Measurements from ENCODE around the gene TMIE. TPM values are rescaled to one million over a fixed set of nuclear protein-coding genes. Genes with fewer than 3 reads are reported as not detected.

TMIE gene
- total and polyA plus RNA-seq, 2 donors (not counting 1 experiment from before 2014, with no cell fraction given): 0.27 to 2.0 TPM

DNA sequence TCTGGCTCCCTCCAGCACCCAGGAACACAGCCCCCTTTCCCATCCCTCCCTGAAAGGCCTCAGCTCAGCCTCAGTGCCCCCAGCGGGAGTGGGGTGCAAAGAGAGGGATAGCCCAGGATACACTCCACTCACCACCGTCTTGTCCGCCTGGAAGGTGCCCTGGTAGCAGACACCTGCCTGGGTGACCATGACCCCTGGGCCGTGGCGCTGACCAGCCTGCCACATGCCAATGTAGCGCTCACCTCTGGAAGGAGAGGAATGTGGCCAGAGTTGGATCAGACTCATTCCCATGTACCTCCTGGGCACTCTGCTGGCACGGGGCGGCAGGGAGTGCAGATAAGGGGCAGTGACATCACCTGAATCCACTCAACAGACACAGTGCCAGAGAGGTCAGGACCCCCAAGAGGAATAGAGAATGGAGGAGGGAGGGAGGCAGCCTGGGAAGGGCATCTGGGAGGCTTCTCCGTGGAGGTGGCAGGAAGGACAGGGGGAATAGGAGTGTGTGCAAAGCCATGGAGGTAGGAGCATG lies 20.8 kb upstream of the TMIE start:
- no peak overlapping the region for H3K27ac ChIP-seq (ENCODE audit: insufficient read depth, low read length)
- H3K9me3 ChIP-seq (ENCODE audit: control insufficient read depth, insufficient read depth, low read depth, low read length): no peaks in the 10 kb centered on the region
- H3K36me3 ChIP-seq (ENCODE audit: control insufficient read depth, insufficient read depth, low read length): no peaks in the 10 kb centered on the region
- no peak overlapping the region for H2AFZ ChIP-seq (ENCODE audit: low read length)
- no peak overlapping the region for H3K4me2 ChIP-seq (ENCODE audit: extremely low read depth, insufficient read depth, low read length)
- no peak overlapping the region for H3K9ac ChIP-seq (ENCODE audit: insufficient read depth, low read length)
- H3K27me3 ChIP-seq (ENCODE audit: control insufficient read depth, insufficient read depth, low read length): no peaks in the 10 kb centered on the region
- TF ChIP-seq EZH2 (IDR thresholded peaks at IDR 0.05; ENCODE audit: low read length, missing control alignments): no peak
- TF ChIP-seq, protein P1, sequence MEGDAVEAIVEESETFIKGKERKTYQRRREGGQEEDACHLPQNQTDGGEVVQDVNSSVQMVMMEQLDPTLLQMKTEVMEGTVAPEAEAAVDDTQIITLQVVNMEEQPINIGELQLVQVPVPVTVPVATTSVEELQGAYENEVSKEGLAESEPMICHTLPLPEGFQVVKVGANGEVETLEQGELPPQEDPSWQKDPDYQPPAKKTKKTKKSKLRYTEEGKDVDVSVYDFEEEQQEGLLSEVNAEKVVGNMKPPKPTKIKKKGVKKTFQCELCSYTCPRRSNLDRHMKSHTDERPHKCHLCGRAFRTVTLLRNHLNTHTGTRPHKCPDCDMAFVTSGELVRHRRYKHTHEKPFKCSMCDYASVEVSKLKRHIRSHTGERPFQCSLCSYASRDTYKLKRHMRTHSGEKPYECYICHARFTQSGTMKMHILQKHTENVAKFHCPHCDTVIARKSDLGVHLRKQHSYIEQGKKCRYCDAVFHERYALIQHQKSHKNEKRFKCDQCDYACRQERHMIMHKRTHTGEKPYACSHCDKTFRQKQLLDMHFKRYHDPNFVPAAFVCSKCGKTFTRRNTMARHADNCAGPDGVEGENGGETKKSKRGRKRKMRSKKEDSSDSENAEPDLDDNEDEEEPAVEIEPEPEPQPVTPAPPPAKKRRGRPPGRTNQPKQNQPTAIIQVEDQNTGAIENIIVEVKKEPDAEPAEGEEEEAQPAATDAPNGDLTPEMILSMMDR (conservative IDR thresholded peaks at IDR 0.05 in 1 of 2, IDR thresholded peaks at IDR 0.05 in 1 of 2; ENCODE audit: low read depth in 1 of 2, low read length in 2 of 2): no peak
- H3K79me2 ChIP-seq (ENCODE audit: control insufficient read depth, insufficient read depth, low read length): no peaks in the 10 kb centered on the region
- DNase-seq (ENCODE audit: low read depth in 2 of 2): no peak
- H3K4me3 ChIP-seq (replicated peaks in 1 of 4; ENCODE audit: control extremely low read depth in 1 of 4, insufficient read depth in 1 of 4, low read depth in 3 of 4, low read length in 4 of 4): no peak overlapping the region
- no peaks in the 10 kb centered on the region for H4K20me1 ChIP-seq (ENCODE audit: control insufficient read depth, extremely low read depth, insufficient read depth, low read length)
- H3K4me1 ChIP-seq (ENCODE audit: control insufficient read depth, extremely low read depth, insufficient read depth, low read length): peaks cover 4% of the 10 kb centered on the region

DNA sequence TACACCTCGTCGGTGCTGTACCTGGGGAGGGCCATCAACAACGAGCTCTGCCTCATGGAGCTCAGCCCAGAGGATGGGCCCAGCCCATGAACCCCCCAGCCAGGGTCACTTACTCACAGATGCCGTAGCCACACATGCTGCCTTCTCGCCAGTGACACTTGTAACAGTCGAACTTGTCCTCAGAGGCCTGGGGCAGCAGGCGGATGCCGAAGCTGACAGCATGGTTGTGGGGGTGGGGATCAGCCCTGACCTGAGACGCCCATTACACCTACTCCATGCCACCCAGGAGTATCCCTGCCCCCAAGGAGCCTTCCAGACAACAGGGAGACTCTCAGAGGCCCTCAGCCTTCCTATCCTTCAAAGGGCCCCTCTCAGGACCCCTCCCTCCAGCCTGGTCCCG lies 19.8 kb upstream of the TMIE start:
- no peak overlapping the region for H3K4me2 ChIP-seq (ENCODE audit: extremely low read depth, insufficient read depth, low read length)
- no peaks in the 10 kb centered on the region for H3K27me3 ChIP-seq (ENCODE audit: control insufficient read depth, insufficient read depth, low read length)
- H3K79me2 ChIP-seq (ENCODE audit: control insufficient read depth, insufficient read depth, low read length): no peaks in the 10 kb centered on the region
- H3K9me3 ChIP-seq (ENCODE audit: control insufficient read depth, insufficient read depth, low read depth, low read length): no peaks in the 10 kb centered on the region
- TF ChIP-seq, protein P1 (conservative IDR thresholded peaks at IDR 0.05 in 1 of 2, IDR thresholded peaks at IDR 0.05 in 1 of 2; ENCODE audit: low read depth in 1 of 2, low read length in 2 of 2): no peak
- no peak for TF ChIP-seq EZH2 (IDR thresholded peaks at IDR 0.05; ENCODE audit: low read length, missing control alignments)
- no peak overlapping the region for H2AFZ ChIP-seq (ENCODE audit: low read length)
- H3K36me3 ChIP-seq (ENCODE audit: control insufficient read depth, insufficient read depth, low read length): no peaks in the 10 kb centered on the region
- H3K9ac ChIP-seq (ENCODE audit: insufficient read depth, low read length): no peak overlapping the region
- no peaks in the 10 kb centered on the region for H3K4me1 ChIP-seq (ENCODE audit: control insufficient read depth, extremely low read depth, insufficient read depth, low read length)
- no peak overlapping the region for H3K4me3 ChIP-seq (replicated peaks in 1 of 4; ENCODE audit: control extremely low read depth in 1 of 4, insufficient read depth in 1 of 4, low read depth in 3 of 4, low read length in 4 of 4)
- H4K20me1 ChIP-seq (ENCODE audit: control insufficient read depth, extremely low read depth, insufficient read depth, low read length): no peaks in the 10 kb centered on the region
- H3K27ac ChIP-seq (ENCODE audit: insufficient read depth, low read length): no peak overlapping the region
- no peak for DNase-seq (ENCODE audit: low read depth in 2 of 2)

DNA sequence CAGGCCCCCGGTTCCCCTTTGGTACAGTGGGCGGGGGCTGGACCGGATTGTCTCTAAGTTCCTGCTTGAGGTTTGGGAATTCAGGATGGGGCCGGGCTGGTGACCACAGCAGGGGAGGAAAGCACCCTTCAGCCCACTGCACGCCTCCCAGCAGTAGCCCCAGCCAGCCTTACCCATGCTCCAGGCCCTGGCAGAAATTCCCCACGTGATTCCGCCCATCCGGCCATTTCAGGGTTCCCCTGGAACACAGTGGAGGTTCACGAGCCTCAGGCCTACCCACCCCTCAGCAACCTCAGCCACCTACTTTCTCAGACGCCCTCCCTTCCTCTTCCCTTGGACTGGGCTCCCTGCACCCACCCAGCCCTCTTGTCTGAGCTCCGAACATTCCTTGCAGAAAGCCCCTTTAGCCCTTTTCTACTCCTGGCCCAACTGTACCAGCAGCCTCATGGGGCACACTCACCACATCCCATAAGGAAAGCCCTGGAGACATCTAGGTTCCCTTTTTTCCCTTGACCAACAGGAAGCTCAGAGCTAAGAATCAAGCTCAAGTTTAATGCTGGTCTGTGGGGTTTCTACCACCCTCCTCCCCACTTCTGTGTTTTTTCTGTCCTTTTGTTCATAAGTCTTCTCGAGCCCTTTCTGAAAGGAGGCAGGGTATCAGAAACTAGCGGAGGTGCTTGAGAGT lies 19.2 kb upstream of the TMIE start:
- Histone ChIP-seq H3K27me3 (ENCODE audit: control insufficient read depth, insufficient read depth, low read length) (no peaks in the 10 kb centered on the region), H3K36me3 (ENCODE audit: control insufficient read depth, insufficient read depth, low read length) (no peaks in the 10 kb centered on the region), H3K9me3 (ENCODE audit: control insufficient read depth, insufficient read depth, low read depth, low read length) (no peaks in the 10 kb centered on the region), H3K27ac (ENCODE audit: insufficient read depth, low read length) (no peak overlapping the region), H3K9ac (ENCODE audit: insufficient read depth, low read length) (no peak overlapping the region), H4K20me1 (ENCODE audit: control insufficient read depth, extremely low read depth, insufficient read depth, low read length) (no peaks in the 10 kb centered on the region), H3K4me2 (ENCODE audit: extremely low read depth, insufficient read depth, low read length) (no peak overlapping the region), H3K4me1 (ENCODE audit: control insufficient read depth, extremely low read depth, insufficient read depth, low read length) (no peaks in the 10 kb centered on the region), H2AFZ (ENCODE audit: low read length) (no peak overlapping the region), H3K4me3 (replicated peaks in 1 of 4; ENCODE audit: control extremely low read depth in 1 of 4, insufficient read depth in 1 of 4, low read depth in 3 of 4, low read length in 4 of 4) (no peak overlapping the region), H3K79me2 (ENCODE audit: control insufficient read depth, insufficient read depth, low read length) (no peaks in the 10 kb centered on the region)
- DNase-seq (ENCODE audit: low read depth in 2 of 2): no peak
- no peak for TF ChIP-seq EZH2 (IDR thresholded peaks at IDR 0.05; ENCODE audit: low read length, missing control alignments)
- TF ChIP-seq, protein P1 (conservative IDR thresholded peaks at IDR 0.05 in 1 of 2, IDR thresholded peaks at IDR 0.05 in 1 of 2; ENCODE audit: low read depth in 1 of 2, low read length in 2 of 2): no peak

Data from fibroblast of lung (primary cell).